Gastroesophageal sphincter (tissue), 3 donors: ENCODE results near the gene SLCO3A1.

ENCODE experiments used
- EP300 ChIP-seq: sonication (generic); formaldehyde crosslinking; IDR thresholded peaks from one replicate; pipeline ENCODE4 v1.6.1; 2017; ENCODE audit warnings: antibody characterized with exemption, mild to moderate bottlenecking
- POLR2AphosphoS5 ChIP-seq: sonication (generic); formaldehyde crosslinking; IDR thresholded peaks from one replicate; pipeline ENCODE4 v1.6.1; 2017; ENCODE audit warnings: antibody characterized with exemption
- TF ChIP-seq, protein P1 (sequence below), 4 experiments: fragments of 200-600 bp in 2 of 4; fragments of 450-650 bp in 2 of 4; sonication (generic) in 1 of 4; IDR thresholded peaks; one replicate each; pipeline ENCODE4 v1.5.1; 2017 to 2019; ENCODE audit warnings: antibody characterized with exemption in 4 of 4, mild to moderate bottlenecking in 2 of 4, moderate library complexity in 2 of 4

- TF ChIP-seq POLR2AphosphoS5 (no peak), EP300 (no peak)
- TF ChIP-seq, protein P1, sequence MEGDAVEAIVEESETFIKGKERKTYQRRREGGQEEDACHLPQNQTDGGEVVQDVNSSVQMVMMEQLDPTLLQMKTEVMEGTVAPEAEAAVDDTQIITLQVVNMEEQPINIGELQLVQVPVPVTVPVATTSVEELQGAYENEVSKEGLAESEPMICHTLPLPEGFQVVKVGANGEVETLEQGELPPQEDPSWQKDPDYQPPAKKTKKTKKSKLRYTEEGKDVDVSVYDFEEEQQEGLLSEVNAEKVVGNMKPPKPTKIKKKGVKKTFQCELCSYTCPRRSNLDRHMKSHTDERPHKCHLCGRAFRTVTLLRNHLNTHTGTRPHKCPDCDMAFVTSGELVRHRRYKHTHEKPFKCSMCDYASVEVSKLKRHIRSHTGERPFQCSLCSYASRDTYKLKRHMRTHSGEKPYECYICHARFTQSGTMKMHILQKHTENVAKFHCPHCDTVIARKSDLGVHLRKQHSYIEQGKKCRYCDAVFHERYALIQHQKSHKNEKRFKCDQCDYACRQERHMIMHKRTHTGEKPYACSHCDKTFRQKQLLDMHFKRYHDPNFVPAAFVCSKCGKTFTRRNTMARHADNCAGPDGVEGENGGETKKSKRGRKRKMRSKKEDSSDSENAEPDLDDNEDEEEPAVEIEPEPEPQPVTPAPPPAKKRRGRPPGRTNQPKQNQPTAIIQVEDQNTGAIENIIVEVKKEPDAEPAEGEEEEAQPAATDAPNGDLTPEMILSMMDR (IDR thresholded peaks at IDR 0.05): no peak
Observed at GRCh38 chr15:92076541-92076940, 223.0 kb downstream of the SLCO3A1 start.
